Measurements from ENCODE around the gene L1CAM. TPM values are rescaled to one million over a fixed set of nuclear protein-coding genes. Genes with fewer than 3 reads are reported as not detected.

The L1CAM gene
- total and polyA plus RNA-seq, 2 experiments from 2014 or later = 0.33 to 0.69 TPM

GRCh38 chrX:153867139-153867538 lies 18.8 kb downstream of the L1CAM start:
- WGBS (ENCODE audit: low lambda C conversion rate, missing lambda C conversion rate) = 86% methylated on average over 9 of the region's 9 CpGs

GRCh38 chrX:153866302-153867019 lies 19.5 kb downstream of the L1CAM start:
- no peak overlapping the region for H3K27ac ChIP-seq
- no peaks in the 10 kb centered on the region for H3K9me2 ChIP-seq (replicated peaks; ENCODE audit: insufficient read depth)
- H3K79me2 ChIP-seq = no peaks in the 10 kb centered on the region
- no peaks in the 10 kb centered on the region for H4K20me1 ChIP-seq (ENCODE audit: insufficient read depth, poor library complexity, severe bottlenecking)
- H3K9me3 ChIP-seq (ENCODE audit: low read depth) = no peaks in the 10 kb centered on the region
- no peak overlapping the region for H3K4me2 ChIP-seq
- no peaks in the 10 kb centered on the region for H3K27me3 ChIP-seq
- WGBS (ENCODE audit: low lambda C conversion rate, missing lambda C conversion rate) = 87% methylated on average over 22 of the region's 22 CpGs
- no peaks in the 10 kb centered on the region for H3K4me1 ChIP-seq (ENCODE audit: insufficient read depth)
- H3K36me3 ChIP-seq (replicated peaks; ENCODE audit: insufficient read depth, low read depth) = no peaks in the 10 kb centered on the region
- no peak overlapping the region for H3K4me3 ChIP-seq
- no peak for TF ChIP-seq EZH2 (IDR thresholded peaks at IDR 0.05; ENCODE audit: borderline replicate concordance)
- TF ChIP-seq EZH2phosphoT487 (IDR thresholded peaks at IDR 0.05; ENCODE audit: low read depth, severe bottlenecking, unreplicated experiment) = no peak
- TF ChIP-seq CTCF (IDR thresholded peaks at IDR 0.05; ENCODE audit: poor library complexity) = no peak
- no peak overlapping the region for H2AFZ ChIP-seq
- DNase-seq (ENCODE audit: low spot score) = no peak

More at GRCh38 chrX:153867139-153867538, 18.8 kb downstream of the L1CAM start:
- Histone ChIP-seq H3K4me1 (ENCODE audit: insufficient read depth) (no peaks in the 10 kb centered on the region), H3K36me3 (replicated peaks; ENCODE audit: insufficient read depth, low read depth) (no peaks in the 10 kb centered on the region), H3K4me3 (no peak overlapping the region), H3K4me2 (no peak overlapping the region), H3K27ac (no peak overlapping the region), H2AFZ (no peak overlapping the region), H4K20me1 (ENCODE audit: insufficient read depth, poor library complexity, severe bottlenecking) (no peaks in the 10 kb centered on the region), H3K9me2 (replicated peaks; ENCODE audit: insufficient read depth) (no peaks in the 10 kb centered on the region), H3K9me3 (ENCODE audit: low read depth) (no peaks in the 10 kb centered on the region), H3K27me3 (no peaks in the 10 kb centered on the region), H3K79me2 (no peaks in the 10 kb centered on the region)
- TF ChIP-seq EZH2 (IDR thresholded peaks at IDR 0.05; ENCODE audit: borderline replicate concordance) = no peak
- TF ChIP-seq EZH2phosphoT487 (IDR thresholded peaks at IDR 0.05; ENCODE audit: low read depth, severe bottlenecking, unreplicated experiment) = no peak
- no peak for TF ChIP-seq CTCF (IDR thresholded peaks at IDR 0.05; ENCODE audit: poor library complexity)
- no peak for DNase-seq (ENCODE audit: low spot score)

GRCh38 chrX:153865685-153866084 lies 20.3 kb downstream of the L1CAM start:
- Histone ChIP-seq H3K79me2 (no peaks in the 10 kb centered on the region), H2AFZ (no peak overlapping the region), H3K27me3 (no peaks in the 10 kb centered on the region), H4K20me1 (ENCODE audit: insufficient read depth, poor library complexity, severe bottlenecking) (no peaks in the 10 kb centered on the region), H3K27ac (no peak overlapping the region), H3K4me2 (no peak overlapping the region), H3K9me2 (replicated peaks; ENCODE audit: insufficient read depth) (no peaks in the 10 kb centered on the region), H3K9me3 (ENCODE audit: low read depth) (no peaks in the 10 kb centered on the region), H3K4me1 (ENCODE audit: insufficient read depth) (no peaks in the 10 kb centered on the region), H3K36me3 (replicated peaks; ENCODE audit: insufficient read depth, low read depth) (no peaks in the 10 kb centered on the region), H3K4me3 (no peak overlapping the region)
- no peak for DNase-seq (ENCODE audit: low spot score)
- TF ChIP-seq CTCF (IDR thresholded peaks at IDR 0.05; ENCODE audit: poor library complexity) (no peak), EZH2 (IDR thresholded peaks at IDR 0.05; ENCODE audit: borderline replicate concordance) (no peak), EZH2phosphoT487 (IDR thresholded peaks at IDR 0.05; ENCODE audit: low read depth, severe bottlenecking, unreplicated experiment) (no peak)
- 90% methylated on average over 9 of the region's 9 CpGs for WGBS (ENCODE audit: low lambda C conversion rate, missing lambda C conversion rate)
